Glomerular endothelial cell (primary cell): ENCODE data around the gene CRTAC1. TPM values are rescaled to one million over a fixed set of nuclear protein-coding genes. Genes with fewer than 3 reads are reported as not detected.
"Not testable (repeated sequence)": the region's sequence is repeated elsewhere in the genome, so short reads cannot be mapped to it uniquely, and the experiment has no call there.

Experiments
- DNase-seq: peaks from one replicate; pipeline ENCODE4 v3.0.0-alpha.2; 2011; ENCODE audit warnings: low read depth, low spot score; ENCODE audit errors: extremely low read depth
- total RNA-seq: library from RNA; depleted of rRNA; stranded (reverse); fragments of >200 nt; gene quantifications from 2 replicates; pipeline ENCODE4 v1.2.3, GENCODE V29; 2015

Gene CRTAC1
- total RNA-seq, 1 donor from 2014 or later = 1.6 TPM

DNA sequence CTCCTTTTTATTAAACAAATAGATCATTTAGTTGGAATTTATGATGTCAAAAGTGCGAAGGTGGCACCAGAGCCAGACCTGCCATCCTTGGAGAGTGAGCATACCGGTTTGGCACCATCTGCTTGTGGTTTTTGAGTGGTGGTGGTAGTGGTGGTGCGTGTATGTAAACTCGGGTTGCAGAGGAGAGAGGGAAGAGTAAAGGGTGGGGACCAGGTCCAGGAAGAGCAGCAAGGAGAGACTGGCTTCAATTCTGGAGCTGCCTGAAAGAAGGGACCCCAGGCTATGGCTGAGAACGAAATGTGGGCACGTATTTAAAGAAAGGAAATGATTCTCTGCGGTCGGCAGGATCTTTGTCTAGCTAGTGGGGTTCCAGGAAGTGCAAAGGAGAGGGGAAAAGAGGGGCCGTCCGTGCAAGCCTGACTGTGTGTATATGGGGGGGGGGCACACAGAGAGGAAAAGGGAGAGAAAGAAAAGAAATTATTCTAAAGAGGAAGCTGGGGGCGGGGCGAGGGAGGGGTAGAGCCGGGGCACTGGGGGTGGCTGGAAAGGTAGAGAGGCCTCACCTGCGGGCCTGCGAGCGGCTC, 181.2 kb downstream of the CRTAC1 start:
- no peak for DNase-seq

- no peak for DNase-seq
Measured at GRCh38 chr10:97844678-97845077, 185.7 kb downstream of the CRTAC1 start.

GRCh38 chr10:97843972-97844371, 186.4 kb downstream of the CRTAC1 start:
- not testable (repeated sequence) for DNase-seq

- DNase-seq = no peak
Measured at GRCh38 chr10:97843281-97843671, 187.1 kb downstream of the CRTAC1 start.

DNA sequence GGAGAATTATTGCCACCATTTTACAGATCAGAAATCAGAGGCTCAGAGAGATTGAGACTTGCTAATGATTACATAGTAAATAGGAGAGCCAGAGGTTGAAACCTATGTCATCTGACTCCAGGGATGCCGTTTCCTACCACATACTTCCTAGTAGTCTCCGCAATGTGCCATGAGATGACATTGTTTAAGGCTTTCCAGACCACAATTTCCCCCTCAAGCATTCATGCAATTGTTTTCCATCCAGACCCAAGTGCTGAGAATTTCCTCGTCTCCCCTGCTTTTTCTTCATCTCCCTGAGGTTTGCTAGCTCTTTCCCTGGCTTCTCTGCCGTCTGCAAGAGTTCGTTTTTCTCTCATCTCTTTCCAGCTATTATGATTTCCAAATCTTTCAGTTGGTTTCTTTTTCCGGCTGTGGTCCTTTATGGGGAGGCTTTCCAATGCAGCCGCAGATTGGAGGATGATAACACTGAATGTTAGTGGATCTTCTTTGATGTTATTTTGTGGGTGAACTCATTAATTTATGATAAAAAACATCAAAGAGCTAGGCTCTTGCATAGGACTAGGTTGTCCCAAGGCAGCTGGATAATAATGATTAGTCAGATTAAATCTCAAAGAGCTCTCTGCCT, 187.7 kb downstream of the CRTAC1 start:
- no peak for DNase-seq

DNA sequence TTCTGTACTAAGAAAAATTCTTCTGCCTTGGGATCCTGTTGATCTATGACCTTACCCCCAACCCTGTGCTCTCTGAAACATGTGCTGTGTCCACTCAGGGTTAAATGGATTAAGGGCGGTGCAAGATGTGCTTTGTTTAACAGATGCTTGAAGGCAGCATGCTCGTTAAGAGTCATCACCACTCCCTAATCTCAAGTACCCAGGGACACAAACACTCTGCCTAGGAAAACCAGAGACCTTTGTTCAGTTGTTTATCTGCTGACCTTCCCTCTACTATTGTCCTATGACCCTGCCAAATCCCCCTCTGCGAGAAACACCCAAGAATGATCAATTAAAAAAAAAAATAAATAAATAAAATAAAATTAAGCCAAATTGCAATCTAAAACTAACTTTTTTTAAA, 188.3 kb downstream of the CRTAC1 start:
- DNase-seq = not testable (repeated sequence)

GRCh38 chr10:97841166-97841565, 189.3 kb downstream of the CRTAC1 start:
- DNase-seq = not testable (repeated sequence)

DNA sequence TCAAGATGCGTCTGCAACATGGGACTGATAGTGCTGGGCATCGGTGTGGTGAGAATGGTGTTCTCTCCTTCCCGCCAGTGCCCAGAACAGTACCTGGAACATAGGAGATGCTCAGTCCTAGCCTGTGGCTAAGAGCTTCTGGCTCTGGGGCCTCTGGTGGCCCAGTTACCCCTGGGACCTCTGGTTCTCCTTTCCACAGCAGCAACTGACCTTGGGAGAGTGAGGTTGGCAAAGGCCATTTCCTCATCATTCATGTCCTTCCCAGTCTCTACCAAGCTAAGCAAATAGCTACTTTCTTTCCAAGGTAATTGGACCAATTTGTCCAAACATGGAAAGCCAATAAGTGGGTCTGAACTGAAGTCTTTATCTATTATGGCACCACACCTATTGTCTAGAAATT, 192.3 kb downstream of the CRTAC1 start:
- DNase-seq = no peak

GRCh38 chr10:97836446-97836845, 194.0 kb downstream of the CRTAC1 start:
- DNase-seq = no peak

DNA sequence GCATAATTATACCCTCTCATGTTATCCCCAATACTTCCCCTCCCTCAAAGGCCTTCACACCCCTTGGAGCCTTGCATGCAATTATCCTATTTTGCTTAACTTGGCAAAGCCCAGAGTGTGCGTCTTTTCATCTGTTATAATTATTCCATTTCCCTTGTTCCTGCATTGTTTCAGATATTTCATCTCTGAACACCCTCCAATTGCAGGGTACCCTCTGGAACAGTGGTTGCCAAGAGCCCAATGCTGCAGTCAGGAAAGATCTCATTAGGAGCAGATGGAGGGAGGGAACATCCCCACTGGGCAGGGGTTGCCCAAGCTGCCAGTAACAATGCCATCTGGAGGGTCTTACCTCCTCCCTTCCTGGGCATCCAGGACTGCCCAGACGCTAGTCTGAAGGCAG, 199.2 kb downstream of the CRTAC1 start:
- no peak for DNase-seq

DNA sequence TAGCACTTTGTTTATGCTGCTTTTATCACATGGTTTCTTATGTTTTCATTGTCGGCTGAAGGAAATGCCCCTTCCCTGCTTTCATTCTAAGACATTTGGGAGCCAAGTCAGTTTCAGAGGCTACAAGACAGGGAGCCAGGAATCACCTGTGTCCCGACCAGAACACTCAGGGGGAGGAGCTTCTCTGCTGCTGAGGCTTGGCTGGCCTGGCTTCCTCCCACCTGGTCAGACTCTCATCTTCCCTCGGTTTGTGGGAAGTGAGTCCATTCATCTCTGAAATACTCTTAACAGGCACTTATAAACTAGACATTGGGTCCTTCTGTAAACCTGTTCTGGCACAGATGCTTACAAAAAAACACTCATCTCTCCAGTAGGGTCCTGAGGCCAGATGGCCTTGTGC, 200.4 kb downstream of the CRTAC1 start:
- no peak for DNase-seq

- no peak for DNase-seq
Measured at GRCh38 chr10:97828721-97829120, 201.7 kb downstream of the CRTAC1 start.

DNA sequence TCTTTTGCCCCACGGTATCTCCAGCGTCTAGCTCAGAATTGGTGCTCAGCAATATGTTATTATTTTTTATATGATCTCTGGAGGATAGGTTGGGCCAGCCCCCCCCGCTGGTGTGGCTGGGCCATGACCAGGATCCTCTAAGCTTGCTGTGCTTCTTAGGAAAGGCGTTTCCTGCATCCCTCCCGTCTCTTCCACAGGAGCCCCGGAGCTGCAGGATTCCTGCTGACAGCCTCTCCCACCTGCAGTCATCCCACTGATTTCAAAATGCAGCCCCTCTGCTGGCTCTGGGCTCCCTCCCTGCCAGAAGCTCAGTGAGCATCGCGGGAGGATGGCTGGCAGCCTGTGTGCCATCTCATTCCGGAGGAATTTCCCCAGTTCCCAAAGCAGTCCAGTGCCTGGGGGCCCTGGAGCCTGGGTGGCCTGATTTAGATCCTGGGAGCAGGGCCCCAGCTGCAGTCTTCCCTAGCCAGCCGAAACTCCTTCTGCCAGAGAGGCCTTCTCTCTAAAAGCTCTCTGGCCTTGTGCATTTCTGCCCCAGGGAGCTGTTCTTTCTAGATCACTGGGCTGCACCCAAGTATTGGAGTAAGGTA, 202.6 kb downstream of the CRTAC1 start:
- no peak for DNase-seq

DNA sequence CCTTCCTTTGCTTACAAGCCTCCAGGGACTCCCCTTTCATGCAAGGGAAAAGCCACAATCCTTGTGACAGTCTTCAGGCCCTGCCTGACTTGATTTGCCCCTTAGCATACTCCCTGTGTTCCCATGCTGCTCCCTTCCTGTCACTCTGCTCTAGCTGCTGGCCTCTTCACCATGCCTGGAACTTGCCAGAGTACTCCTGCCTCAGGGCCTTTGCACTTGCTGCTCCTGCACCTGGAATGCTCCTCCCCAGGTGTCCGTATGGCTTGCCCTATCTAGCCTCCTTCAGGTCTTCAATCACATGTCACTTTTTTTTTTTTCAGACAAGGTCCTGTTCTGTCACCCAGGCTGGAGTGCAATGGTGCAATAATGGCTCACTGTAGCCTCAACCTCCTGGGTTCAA, 203.5 kb downstream of the CRTAC1 start:
- no peak for DNase-seq

- no peak for DNase-seq
Measured at GRCh38 chr10:97825020-97825760, 205.2 kb downstream of the CRTAC1 start.

GRCh38 chr10:97823734-97824133, 206.7 kb downstream of the CRTAC1 start:
- DNase-seq = no peak

DNA sequence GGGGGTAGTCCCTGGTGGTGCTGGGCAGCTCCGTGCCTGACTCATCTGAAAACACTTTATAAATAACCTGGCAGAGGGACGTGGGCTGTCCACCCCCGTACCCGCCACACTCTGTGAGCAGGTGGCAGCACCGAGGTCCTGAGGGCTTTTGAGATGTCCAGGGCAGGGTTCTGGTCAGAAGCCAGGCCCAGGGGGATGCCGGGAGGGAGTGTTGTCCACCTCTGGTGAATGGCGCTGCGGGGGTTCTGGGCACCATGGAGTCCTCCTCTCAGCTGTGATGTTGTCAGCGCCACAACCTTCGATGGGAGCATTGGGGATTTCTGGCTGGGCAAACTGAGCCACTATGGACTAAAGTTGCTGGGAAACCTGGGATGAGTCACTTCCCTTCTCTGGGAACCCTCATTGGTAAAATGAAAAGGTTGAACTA, 208.1 kb downstream of the CRTAC1 start:
- DNase-seq = no peak

GRCh38 chr10:97821308-97822038, 208.9 kb downstream of the CRTAC1 start:
- DNase-seq = no peak

DNA sequence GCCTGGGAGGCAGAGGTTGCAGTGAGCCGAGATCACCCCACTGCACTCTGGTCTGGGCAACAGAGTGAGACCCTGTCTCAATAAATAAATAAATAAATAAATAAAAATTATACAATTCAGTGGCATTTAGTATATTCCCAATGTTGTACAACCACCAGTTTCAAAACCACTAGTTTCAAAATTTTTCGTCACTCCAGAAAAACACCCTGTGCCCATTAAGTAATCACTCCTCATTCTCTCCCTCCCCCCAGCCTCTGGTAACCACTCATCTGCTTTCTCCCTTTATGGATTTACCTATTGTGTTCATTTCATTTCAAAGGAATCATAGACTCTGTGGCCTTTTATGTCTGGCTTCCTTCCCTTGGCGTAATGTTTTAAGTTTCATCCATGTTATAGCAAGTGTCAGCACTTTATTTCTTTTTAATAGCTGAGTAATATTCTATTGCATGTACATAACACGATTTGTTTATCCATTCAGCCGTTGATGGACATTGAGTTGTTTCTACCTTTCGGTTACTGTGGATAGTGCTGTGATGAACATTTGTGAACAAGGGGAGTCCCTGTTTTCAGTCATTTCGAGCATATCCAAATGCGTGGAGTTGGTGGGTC, 210.2 kb downstream of the CRTAC1 start:
- no peak for DNase-seq

GRCh38 chr10:97818572-97818971, 211.8 kb downstream of the CRTAC1 start:
- DNase-seq = no peak

GRCh38 chr10:97816609-97817008, 213.8 kb downstream of the CRTAC1 start:
- no peak for DNase-seq
